Measurements from ENCODE around the gene PXMP2. TPM values are rescaled to one million over a fixed set of nuclear protein-coding genes. Genes with fewer than 3 reads are reported as not detected.

PXMP2 gene
- total RNA-seq, 1 donor from 2014 or later = 9.0 TPM

- H3K27me3 ChIP-seq (ENCODE audit: insufficient read depth, low read length) = no peaks in the 10 kb centered on the region
- no peak overlapping the region for H3K4me2 ChIP-seq (ENCODE audit: low read length)
- H3K36me3 Mint-ChIP-seq (ENCODE audit: low read depth, unreplicated experiment) = peaks cover 11% of the 10 kb centered on the region
- peaks cover 78% of the 10 kb centered on the region for H4K20me1 ChIP-seq (ENCODE audit: insufficient read depth, low read length)
- H3K9ac ChIP-seq (ENCODE audit: low read length) = no peak overlapping the region
- peaks cover 11% of the 10 kb centered on the region for H3K4me1 ChIP-seq (ENCODE audit: insufficient read depth, low read length)
- H3K27ac ChIP-seq (ENCODE audit: low read depth, low read length) = no peak overlapping the region
- no peak overlapping the region for H2AFZ ChIP-seq (ENCODE audit: low read depth, low read length)
- H3K4me3 ChIP-seq (ENCODE audit: insufficient read depth, low read depth, low read length) = no peak overlapping the region
- peaks cover 41% of the 10 kb centered on the region for H3K79me2 ChIP-seq (ENCODE audit: insufficient read depth, low read length)
- H3K27me3 Mint-ChIP-seq (ENCODE audit: low read depth, unreplicated experiment) = no peaks in the 10 kb centered on the region
- no peaks in the 10 kb centered on the region for H3K9me3 Mint-ChIP-seq (ENCODE audit: unreplicated experiment)
- H3K4me3 Mint-ChIP-seq (ENCODE audit: unreplicated experiment) = no peak overlapping the region
- TF ChIP-seq, protein P1, sequence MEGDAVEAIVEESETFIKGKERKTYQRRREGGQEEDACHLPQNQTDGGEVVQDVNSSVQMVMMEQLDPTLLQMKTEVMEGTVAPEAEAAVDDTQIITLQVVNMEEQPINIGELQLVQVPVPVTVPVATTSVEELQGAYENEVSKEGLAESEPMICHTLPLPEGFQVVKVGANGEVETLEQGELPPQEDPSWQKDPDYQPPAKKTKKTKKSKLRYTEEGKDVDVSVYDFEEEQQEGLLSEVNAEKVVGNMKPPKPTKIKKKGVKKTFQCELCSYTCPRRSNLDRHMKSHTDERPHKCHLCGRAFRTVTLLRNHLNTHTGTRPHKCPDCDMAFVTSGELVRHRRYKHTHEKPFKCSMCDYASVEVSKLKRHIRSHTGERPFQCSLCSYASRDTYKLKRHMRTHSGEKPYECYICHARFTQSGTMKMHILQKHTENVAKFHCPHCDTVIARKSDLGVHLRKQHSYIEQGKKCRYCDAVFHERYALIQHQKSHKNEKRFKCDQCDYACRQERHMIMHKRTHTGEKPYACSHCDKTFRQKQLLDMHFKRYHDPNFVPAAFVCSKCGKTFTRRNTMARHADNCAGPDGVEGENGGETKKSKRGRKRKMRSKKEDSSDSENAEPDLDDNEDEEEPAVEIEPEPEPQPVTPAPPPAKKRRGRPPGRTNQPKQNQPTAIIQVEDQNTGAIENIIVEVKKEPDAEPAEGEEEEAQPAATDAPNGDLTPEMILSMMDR (IDR thresholded peaks at IDR 0.05; ENCODE audit: insufficient read depth, low read depth, low read length) = no peak
- TF ChIP-seq EZH2 (IDR thresholded peaks at IDR 0.05; ENCODE audit: insufficient read depth, low read length) = no peak
- peaks cover 3% of the 10 kb centered on the region for H3K4me1 Mint-ChIP-seq (ENCODE audit: low read depth, unreplicated experiment)
- H3K9me3 ChIP-seq (ENCODE audit: insufficient read depth, low read depth, low read length) = no peaks in the 10 kb centered on the region
- FAIRE-seq = no peak
- DNase-seq (ENCODE audit: low read depth) = no peak
- peaks cover 39% of the 10 kb centered on the region for H3K36me3 ChIP-seq (ENCODE audit: insufficient read depth, low read length)
- no peak overlapping the region for H3K27ac Mint-ChIP-seq (ENCODE audit: unreplicated experiment)
These were observed 32.6 kb downstream of the PXMP2 start for GRCh38 chr12:132719954-132720324.

- Histone ChIP-seq H3K9me3 (ENCODE audit: insufficient read depth, low read depth, low read length) (no peaks in the 10 kb centered on the region), H3K79me2 (ENCODE audit: insufficient read depth, low read length) (peaks cover 47% of the 10 kb centered on the region), H3K27ac (ENCODE audit: low read depth, low read length) (no peak overlapping the region), H4K20me1 (ENCODE audit: insufficient read depth, low read length) (peaks cover 83% of the 10 kb centered on the region), H3K36me3 (ENCODE audit: insufficient read depth, low read length) (peaks cover 46% of the 10 kb centered on the region), H3K27me3 (ENCODE audit: insufficient read depth, low read length) (no peaks in the 10 kb centered on the region), H3K4me3 (ENCODE audit: insufficient read depth, low read depth, low read length) (no peak overlapping the region), H3K4me2 (ENCODE audit: low read length) (no peak overlapping the region), H3K9ac (ENCODE audit: low read length) (no peak overlapping the region), H3K4me1 (ENCODE audit: insufficient read depth, low read length) (peaks cover 11% of the 10 kb centered on the region), H2AFZ (ENCODE audit: low read depth, low read length) (no peak overlapping the region)
- FAIRE-seq (no peak), DNase-seq (ENCODE audit: low read depth) (no peak)
- Mint-ChIP-seq H3K4me3 (ENCODE audit: unreplicated experiment) (no peak overlapping the region), H3K27ac (ENCODE audit: unreplicated experiment) (peak overlapping the region; percentile 69), H3K27me3 (ENCODE audit: low read depth, unreplicated experiment) (no peaks in the 10 kb centered on the region), H3K9me3 (ENCODE audit: unreplicated experiment) (no peaks in the 10 kb centered on the region), H3K4me1 (ENCODE audit: low read depth, unreplicated experiment) (peaks cover 3% of the 10 kb centered on the region), H3K36me3 (ENCODE audit: low read depth, unreplicated experiment) (peaks cover 14% of the 10 kb centered on the region)
- TF ChIP-seq, protein P1 (IDR thresholded peaks at IDR 0.05; ENCODE audit: insufficient read depth, low read depth, low read length) = no peak
- no peak for TF ChIP-seq EZH2 (IDR thresholded peaks at IDR 0.05; ENCODE audit: insufficient read depth, low read length)
These were observed 33.4 kb downstream of the PXMP2 start for GRCh38 chr12:132720606-132721345.

All from astrocyte (in vitro differentiated cells and primary cell).